ENCODE measurements around the gene HDAC4. TPM values are rescaled to one million over a fixed set of nuclear protein-coding genes. Genes with fewer than 3 reads are reported as not detected.

Gene HDAC4
- total and polyA plus RNA-seq, 12 donors: 3.7 to 40.0 (median 25.5) TPM

DNA sequence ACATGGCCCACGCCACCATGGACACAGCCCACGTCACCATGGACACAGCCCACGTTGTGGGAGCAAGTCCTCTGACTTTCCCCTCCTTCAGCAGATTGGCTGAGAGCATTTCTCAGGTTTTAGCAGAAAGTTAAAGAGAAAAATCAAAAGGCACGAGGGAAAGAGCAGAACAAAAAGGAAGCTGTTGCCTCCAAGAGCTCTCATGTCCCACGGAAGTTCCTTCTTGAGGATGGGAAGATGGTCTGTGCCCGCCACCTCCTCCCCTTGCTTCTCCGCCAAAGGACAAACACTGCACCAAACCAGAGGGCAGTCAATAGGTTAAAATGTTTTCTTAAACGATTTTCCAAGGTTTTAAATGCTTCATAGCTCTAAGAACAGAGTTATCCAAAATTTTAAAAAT lies 148.4 kb downstream of the HDAC4 start:
- Histone ChIP-seq H3K4me1 (peaks cover 12 to 85% (median 58%) of the 10 kb centered on the region in 9 donors), H3K4me3 (peak overlapping the region in 3 of 10 donors; percentile 4 to 16 (median 14)), H3K36me3 (no peaks in the 10 kb centered on the region), H3K9me3 (peaks cover 0 to 4% (median 0%) of the 10 kb centered on the region in 11 donors), H3K27ac (peak overlapping the region; percentile 10 to 86 (median 73)), H3K27me3 (no peaks in the 10 kb centered on the region)
- intact Hi-C loops (cut with DNase I): no loop called here
- DNase-seq (no peak), ATAC-seq (no peak)
- 56 to 65% methylated on average over 8 of the region's 8 CpGs for WGBS, 2 donors
- TF ChIP-seq, protein P1, sequence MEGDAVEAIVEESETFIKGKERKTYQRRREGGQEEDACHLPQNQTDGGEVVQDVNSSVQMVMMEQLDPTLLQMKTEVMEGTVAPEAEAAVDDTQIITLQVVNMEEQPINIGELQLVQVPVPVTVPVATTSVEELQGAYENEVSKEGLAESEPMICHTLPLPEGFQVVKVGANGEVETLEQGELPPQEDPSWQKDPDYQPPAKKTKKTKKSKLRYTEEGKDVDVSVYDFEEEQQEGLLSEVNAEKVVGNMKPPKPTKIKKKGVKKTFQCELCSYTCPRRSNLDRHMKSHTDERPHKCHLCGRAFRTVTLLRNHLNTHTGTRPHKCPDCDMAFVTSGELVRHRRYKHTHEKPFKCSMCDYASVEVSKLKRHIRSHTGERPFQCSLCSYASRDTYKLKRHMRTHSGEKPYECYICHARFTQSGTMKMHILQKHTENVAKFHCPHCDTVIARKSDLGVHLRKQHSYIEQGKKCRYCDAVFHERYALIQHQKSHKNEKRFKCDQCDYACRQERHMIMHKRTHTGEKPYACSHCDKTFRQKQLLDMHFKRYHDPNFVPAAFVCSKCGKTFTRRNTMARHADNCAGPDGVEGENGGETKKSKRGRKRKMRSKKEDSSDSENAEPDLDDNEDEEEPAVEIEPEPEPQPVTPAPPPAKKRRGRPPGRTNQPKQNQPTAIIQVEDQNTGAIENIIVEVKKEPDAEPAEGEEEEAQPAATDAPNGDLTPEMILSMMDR (IDR thresholded peaks at IDR 0.05): no peak

DNA sequence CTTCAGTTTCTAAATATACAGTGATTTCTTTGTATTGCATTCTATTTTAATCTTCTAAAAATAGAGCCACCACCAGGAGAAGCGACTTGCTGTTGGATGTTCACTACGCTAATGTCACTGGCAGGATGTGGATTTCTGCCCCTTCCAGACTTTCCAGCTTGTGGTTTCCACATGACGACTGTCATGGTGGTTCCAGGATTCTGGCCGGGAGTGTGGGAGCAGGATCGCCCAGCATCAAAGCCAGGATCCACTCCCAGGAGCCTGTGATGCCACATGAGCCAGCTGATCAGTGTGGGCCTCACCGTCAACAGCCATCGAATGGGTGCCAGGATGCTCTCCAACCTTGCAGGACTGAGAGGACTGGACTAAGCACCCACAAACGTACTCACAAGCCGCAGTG lies 148.8 kb downstream of the HDAC4 start:
- no peaks in the 10 kb centered on the region for H3K36me3 ChIP-seq
- 46 to 55% methylated on average over 9 of the region's 9 CpGs for WGBS, 2 donors
- H3K9me3 ChIP-seq: peaks cover 0 to under 1% (median 0%) of the 10 kb centered on the region in 11 donors
- ATAC-seq: peak; percentile 5 to 69 (median 36)
- intact Hi-C loops (cut with DNase I): no loop called here
- H3K4me3 ChIP-seq: no peak overlapping the region
- H3K27ac ChIP-seq: peak overlapping the region; percentile 10 to 86 (median 73)
- peaks cover 12 to 81% (median 58%) of the 10 kb centered on the region in 9 donors for H3K4me1 ChIP-seq
- no peaks in the 10 kb centered on the region for H3K27me3 ChIP-seq
- DNase-seq: no peak
- TF ChIP-seq, protein P1 (IDR thresholded peaks at IDR 0.05): peak in 1 of 9 donors; percentile 8

DNA sequence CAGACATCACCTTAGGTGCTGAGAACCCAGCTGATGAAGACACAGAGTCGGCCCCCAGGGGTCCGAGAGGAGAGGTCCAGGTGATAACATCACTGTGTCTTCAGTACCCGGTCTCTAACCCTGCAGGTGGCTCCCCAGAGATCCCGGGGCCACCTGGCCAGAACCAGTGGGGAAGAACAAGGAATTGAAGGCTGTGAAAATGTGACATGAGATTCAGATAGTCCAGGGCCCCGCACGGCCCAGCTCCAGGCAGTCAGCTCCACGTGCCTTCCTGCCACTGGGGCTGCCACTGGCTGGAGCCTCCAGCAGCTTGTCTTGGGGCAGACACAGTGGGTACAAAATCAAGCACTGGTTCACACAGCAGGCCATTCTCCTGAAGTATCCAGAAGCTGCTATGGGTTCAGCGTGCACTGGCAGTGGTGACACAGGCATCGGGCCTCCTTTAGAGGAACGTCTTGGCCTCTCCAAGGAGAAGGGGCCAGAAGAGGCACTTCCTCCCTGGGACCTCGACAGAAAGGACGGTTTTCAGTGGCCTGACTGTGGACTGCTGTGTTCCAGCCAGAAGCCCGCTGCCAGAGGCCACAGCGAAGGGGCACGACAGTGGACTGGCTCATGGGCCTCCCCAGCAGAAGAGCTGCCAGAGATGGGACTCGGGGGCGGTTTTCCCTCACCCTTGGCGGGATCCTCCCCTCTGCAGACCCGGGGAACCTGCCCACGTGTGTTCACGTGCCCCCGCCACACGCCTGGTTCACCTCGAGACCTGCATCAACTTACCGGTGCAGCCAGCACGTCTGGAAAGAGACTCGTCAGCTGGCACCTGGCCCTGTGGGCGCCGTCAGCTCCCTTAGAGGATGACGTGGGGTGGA lies 150.4 kb downstream of the HDAC4 start:
- TF ChIP-seq, protein P1 (IDR thresholded peaks at IDR 0.05): no peak
- DNase-seq (no peak), ATAC-seq (peak in 1 of 8 donors; percentile 0)
- no peaks in the 10 kb centered on the region for H3K36me3 ChIP-seq
- peak overlapping the region in 9 of 10 donors; percentile 12 to 86 (median 65) for H3K27ac ChIP-seq
- peaks cover 17 to 83% (median 64%) of the 10 kb centered on the region in 9 donors for H3K4me1 ChIP-seq
- intact Hi-C loops (cut with DNase I): no loop called here
- no peaks in the 10 kb centered on the region for H3K27me3 ChIP-seq
- no peaks in the 10 kb centered on the region for H3K9me3 ChIP-seq
- 75 to 79% methylated on average over 30 of the region's 30 CpGs for WGBS, 2 donors
- H3K4me3 ChIP-seq: no peak overlapping the region

DNA sequence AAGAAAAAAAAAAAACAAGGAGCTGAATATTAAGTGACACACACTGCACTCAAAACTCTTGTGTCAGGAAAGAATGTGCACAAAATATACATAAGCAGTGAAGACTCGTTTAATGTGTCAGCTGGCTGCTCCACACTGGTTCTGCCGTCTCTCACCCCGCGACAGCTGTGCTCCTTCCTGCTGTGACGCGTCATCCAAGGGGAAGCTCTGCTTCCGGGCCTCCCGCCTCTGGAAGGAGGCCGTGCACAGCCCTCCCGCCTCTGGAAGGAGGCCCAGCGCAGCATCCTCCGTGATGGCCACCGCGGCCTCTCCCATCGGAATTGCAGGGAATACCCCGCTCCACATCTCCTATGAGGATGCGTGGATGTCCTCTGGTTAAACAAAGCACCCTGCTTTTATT lies 151.0 kb downstream of the HDAC4 start:
- Histone ChIP-seq H3K4me1 (peaks cover 17 to 85% (median 70%) of the 10 kb centered on the region in 9 donors), H3K27ac (peak overlapping the region in 8 of 10 donors; percentile 12 to 86 (median 60)), H3K4me3 (no peak overlapping the region), H3K9me3 (no peaks in the 10 kb centered on the region), H3K36me3 (no peaks in the 10 kb centered on the region), H3K27me3 (no peaks in the 10 kb centered on the region)
- intact Hi-C loops (cut with DNase I): no loop called here
- WGBS, 2 donors: 31 to 54% methylated on average over 17 of the region's 17 CpGs
- TF ChIP-seq, protein P1 (IDR thresholded peaks at IDR 0.05): no peak
- DNase-seq: peak; percentile 76 to 84
- ATAC-seq: peak in 7 of 8 donors; percentile 71 to 92 (median 77)
